IPS-20b (cell line): ENCODE data around the gene EEFSEC.

ENCODE experiments used
- H3K27ac ChIP-seq: one replicate; pipeline ENCODE4 v1.5.1; 2013; ENCODE audit warnings: low read length
- H3K27me3 ChIP-seq: 2 replicates; pipeline ENCODE4 v1.6.1; 2013; ENCODE audit warnings: mild to moderate bottlenecking, low read length, inconsistent platforms; ENCODE audit not compliant: insufficient read depth
- H3K36me3 ChIP-seq: 2 replicates; pipeline ENCODE4 v1.6.1; 2013; ENCODE audit warnings: low read depth, mild to moderate bottlenecking, inconsistent platforms, low read length, moderate library complexity; ENCODE audit not compliant: insufficient read depth
- H3K4me1 ChIP-seq: 2 replicates; pipeline ENCODE4 v1.6.1; 2013; ENCODE audit warnings: mild to moderate bottlenecking, control low read depth, inconsistent platforms, low read length, moderate library complexity; ENCODE audit not compliant: insufficient read depth
- H3K4me3 ChIP-seq: 2 replicates; pipeline ENCODE4 v1.5.1; 2013; ENCODE audit warnings: mild to moderate bottlenecking, low read length, inconsistent platforms
- H3K9ac ChIP-seq: 2 replicates; pipeline ENCODE4 v1.6.1; 2013; ENCODE audit warnings: low read depth, mild to moderate bottlenecking, inconsistent platforms, low read length, moderate library complexity
- H3K9me3 ChIP-seq: 2 replicates; pipeline ENCODE4 v1.6.1; 2013; ENCODE audit warnings: mild to moderate bottlenecking, low read depth, low read length, inconsistent platforms; ENCODE audit not compliant: insufficient read depth

The EEFSEC gene

DNA sequence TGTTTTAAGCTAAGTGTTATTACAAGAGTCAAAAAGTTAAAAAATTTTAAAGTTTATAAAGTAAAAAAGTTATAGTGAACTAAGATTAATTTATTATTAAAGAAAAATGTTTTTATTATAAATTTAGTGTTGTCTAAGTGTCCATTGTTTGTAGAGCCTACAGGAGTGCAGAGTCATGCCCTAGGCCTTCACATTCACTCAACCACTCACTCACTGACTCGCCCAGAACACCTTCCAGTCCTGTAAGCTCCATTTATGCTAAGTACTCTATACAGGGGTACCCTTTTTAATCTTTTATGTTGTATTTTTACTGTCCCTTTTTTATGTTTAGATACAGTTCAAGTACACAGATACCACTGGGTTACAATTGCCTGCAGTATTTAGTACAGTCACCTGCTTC is 37.2 kb downstream of the EEFSEC start:
- Histone ChIP-seq H3K36me3 (no peaks in the 10 kb centered on the region), H3K9ac (no peak overlapping the region), H3K9me3 (no peaks in the 10 kb centered on the region), H3K27me3 (no peaks in the 10 kb centered on the region), H3K4me1 (peaks cover 13% of the 10 kb centered on the region; the same call in 1 of the 2 replicates), H3K4me3 (no peak overlapping the region), H3K27ac (no peak overlapping the region)

DNA sequence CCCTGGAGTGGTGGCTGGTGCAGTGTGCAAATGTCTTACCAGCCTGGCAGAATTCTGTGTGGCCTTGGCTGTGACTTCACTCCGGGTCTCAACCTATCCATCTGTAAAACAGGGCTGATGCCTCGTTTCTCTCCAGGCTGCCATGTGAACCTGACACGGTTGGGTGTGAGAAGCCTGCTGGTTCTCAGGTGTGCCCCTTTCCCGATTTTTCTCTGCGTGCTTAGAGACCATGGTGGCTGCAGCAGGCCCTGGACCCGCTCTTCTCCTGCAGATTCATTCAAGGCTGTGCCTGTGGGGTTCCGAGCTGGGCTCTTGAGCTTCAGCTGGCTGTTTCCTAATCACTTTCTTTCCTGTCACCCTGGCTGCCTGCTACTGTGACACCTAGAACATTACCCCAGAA is 38.9 kb downstream of the EEFSEC start:
- no peak overlapping the region for H3K9ac ChIP-seq
- no peaks in the 10 kb centered on the region for H3K9me3 ChIP-seq
- H3K27ac ChIP-seq = no peak overlapping the region
- no peaks in the 10 kb centered on the region for H3K27me3 ChIP-seq
- H3K36me3 ChIP-seq = no peaks in the 10 kb centered on the region
- H3K4me3 ChIP-seq = no peak overlapping the region
- H3K4me1 ChIP-seq = peaks cover 18% of the 10 kb centered on the region; the same call in 1 of the 2 replicates

DNA sequence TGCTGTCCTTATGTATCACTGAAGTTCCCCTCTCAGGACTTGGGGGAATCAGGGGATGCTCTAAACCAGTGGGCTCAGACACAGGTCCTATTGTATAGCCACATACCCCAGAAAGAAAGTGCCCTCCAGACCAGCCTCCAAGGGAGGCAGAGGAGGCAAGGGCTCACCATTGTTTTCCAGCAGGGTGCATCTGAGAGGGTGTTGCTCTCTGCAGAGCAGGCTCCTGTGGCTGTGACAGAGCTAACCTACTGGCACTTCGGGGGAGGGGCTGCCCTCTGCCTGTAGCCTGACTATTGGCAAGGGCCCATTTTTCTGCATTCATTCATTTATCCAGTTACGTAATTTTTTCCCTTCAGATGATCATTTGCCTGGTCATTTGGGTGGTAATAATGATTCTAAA is 39.9 kb downstream of the EEFSEC start:
- Histone ChIP-seq H3K27me3 (no peaks in the 10 kb centered on the region), H3K4me1 (peaks cover 18% of the 10 kb centered on the region; the same call in 1 of the 2 replicates), H3K36me3 (no peaks in the 10 kb centered on the region), H3K9me3 (no peaks in the 10 kb centered on the region), H3K4me3 (no peak overlapping the region), H3K9ac (no peak overlapping the region), H3K27ac (no peak overlapping the region)

DNA sequence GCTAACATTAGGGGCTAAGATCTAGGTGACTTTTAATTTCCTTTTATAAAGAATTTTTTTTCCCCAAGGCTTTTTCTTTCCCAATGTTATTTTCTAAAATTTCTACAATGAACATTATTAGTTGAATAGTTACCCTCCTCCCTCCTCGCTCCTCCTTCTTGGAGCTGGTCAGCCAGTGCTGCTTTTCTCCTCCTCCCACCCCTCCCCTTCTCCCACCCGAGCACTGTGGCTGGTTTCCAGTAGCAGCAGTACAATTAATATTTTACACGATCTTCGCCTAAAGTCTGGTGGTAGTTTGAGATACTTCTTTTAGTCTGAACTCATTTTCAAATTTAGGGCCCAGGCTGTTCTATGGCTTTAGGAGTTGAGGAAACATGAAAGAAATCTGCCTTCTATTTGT is 41.6 kb downstream of the EEFSEC start:
- Histone ChIP-seq H3K36me3 (no peaks in the 10 kb centered on the region), H3K9ac (no peak overlapping the region), H3K27ac (no peak overlapping the region), H3K27me3 (no peaks in the 10 kb centered on the region), H3K4me1 (peaks cover 22% of the 10 kb centered on the region; the same call in 1 of the 2 replicates), H3K9me3 (no peaks in the 10 kb centered on the region), H3K4me3 (no peak overlapping the region)

DNA sequence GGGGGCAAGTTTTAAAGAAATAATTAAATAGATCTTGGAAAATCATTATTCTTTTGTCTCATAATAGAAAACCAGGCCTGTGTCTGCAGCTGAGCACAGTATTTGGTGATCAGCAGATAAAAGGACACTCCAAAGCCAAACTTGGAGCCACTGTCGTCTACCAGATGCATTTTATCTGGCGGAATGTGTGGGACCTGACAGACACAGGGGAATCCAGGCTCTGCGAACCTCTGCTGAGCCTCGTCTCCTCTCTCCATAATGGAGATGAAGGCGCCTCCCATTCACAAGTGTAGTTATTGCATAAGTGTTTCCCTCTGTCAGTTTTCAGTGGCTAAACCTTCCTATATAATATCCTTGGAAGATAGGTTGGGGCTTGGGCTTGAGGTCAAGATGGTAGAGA is 42.1 kb downstream of the EEFSEC start:
- Histone ChIP-seq H3K9me3 (no peaks in the 10 kb centered on the region), H3K27me3 (no peaks in the 10 kb centered on the region), H3K36me3 (no peaks in the 10 kb centered on the region), H3K4me3 (no peak overlapping the region), H3K4me1 (peaks cover 22% of the 10 kb centered on the region; the same call in 1 of the 2 replicates), H3K27ac (no peak overlapping the region), H3K9ac (no peak overlapping the region)

DNA sequence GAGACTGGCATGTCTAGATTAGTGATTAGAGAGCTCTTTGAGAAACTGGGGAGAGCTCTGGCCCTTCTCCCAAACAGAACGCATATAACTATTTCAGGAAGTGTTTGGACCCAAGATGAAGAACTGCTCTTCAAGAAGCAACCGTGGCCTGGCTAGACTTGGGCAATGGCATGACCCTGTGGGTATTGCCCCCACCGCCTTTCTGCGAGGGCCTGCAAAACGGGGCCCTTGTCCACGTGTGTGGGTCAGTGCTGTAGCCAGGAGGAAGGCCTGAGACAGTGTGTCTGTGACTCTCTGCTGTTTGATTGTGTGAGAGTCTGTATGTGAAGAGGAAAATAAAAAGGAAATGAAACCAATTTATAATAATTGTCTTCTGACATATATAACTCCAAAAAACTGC is 42.5 kb downstream of the EEFSEC start:
- Histone ChIP-seq H3K27me3 (no peaks in the 10 kb centered on the region), H3K9me3 (no peaks in the 10 kb centered on the region), H3K9ac (no peak overlapping the region), H3K36me3 (no peaks in the 10 kb centered on the region), H3K4me1 (peaks cover 22% of the 10 kb centered on the region; the same call in 1 of the 2 replicates), H3K4me3 (no peak overlapping the region), H3K27ac (no peak overlapping the region)

DNA sequence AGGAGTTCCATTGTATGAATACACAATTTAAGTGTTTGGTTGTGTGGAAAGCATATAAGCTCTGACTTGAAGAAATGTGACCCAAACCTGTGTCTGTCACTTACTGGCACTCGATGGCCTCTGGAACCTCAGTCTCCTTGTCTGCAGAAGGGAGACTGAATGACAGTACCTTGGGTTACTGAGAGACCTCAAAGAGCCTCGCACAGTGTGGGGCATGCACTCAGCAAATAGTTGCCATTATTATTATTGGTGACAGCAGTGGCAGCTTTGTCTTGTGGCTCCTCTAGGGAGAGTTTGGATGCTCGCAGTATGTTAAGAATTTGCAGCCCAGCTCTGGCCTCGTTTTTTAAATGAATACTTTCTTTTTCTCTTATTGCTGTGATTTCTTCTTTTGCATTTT is 43.4 kb downstream of the EEFSEC start:
- Histone ChIP-seq H3K4me1 (peaks cover 22% of the 10 kb centered on the region; the same call in 1 of the 2 replicates), H3K9me3 (no peaks in the 10 kb centered on the region), H3K4me3 (no peak overlapping the region), H3K27ac (no peak overlapping the region), H3K9ac (no peak overlapping the region), H3K36me3 (no peaks in the 10 kb centered on the region), H3K27me3 (no peaks in the 10 kb centered on the region)

DNA sequence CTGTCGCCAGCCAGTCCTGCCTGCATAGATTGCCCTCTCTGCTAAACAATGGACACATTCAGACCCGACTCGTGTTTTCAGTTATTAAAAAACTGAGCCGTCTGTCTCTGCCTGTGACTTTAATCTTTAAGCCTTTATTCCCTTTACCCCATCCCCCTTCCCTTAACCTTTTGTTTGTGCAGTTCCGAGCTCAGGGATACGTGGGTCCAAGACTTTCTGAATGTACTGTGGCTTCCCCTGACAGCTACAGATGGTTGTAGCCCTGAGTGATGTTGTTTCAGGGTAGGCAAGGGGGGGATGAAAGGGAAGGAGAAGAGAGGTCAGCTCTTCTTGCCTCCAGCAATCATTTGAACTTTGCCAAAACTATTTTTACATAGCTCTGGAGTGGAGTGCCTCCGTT is 44.6 kb downstream of the EEFSEC start:
- no peak overlapping the region for H3K4me3 ChIP-seq
- no peaks in the 10 kb centered on the region for H3K36me3 ChIP-seq
- no peak overlapping the region for H3K27ac ChIP-seq
- no peaks in the 10 kb centered on the region for H3K9me3 ChIP-seq
- no peak overlapping the region for H3K9ac ChIP-seq
- no peaks in the 10 kb centered on the region for H3K27me3 ChIP-seq
- H3K4me1 ChIP-seq = peaks cover 22% of the 10 kb centered on the region; the same call in 1 of the 2 replicates

DNA sequence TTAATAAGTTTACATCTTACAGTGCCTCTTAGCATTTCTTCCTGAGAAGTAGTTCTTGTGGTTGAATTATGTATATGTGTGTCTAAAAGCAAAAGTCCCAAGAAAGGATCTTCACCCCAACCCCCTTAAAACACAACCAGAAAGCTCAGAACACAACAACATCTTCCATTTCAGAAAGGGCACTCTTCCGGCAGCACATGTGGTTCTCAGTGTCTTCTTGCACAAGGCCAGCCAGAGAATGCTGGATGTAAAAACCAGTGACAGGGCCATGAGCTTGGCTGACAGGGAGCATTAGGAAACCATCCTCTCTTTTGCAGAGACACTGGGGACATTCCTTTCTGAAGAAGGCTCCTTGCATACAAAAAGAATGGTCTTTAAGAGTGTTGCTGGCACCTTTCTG is 45.0 kb downstream of the EEFSEC start:
- no peaks in the 10 kb centered on the region for H3K9me3 ChIP-seq
- no peak overlapping the region for H3K27ac ChIP-seq
- H3K36me3 ChIP-seq = no peaks in the 10 kb centered on the region
- H3K4me3 ChIP-seq = no peak overlapping the region
- no peaks in the 10 kb centered on the region for H3K27me3 ChIP-seq
- no peak overlapping the region for H3K9ac ChIP-seq
- peaks cover 19% of the 10 kb centered on the region; the same call in 1 of the 2 replicates for H3K4me1 ChIP-seq

DNA sequence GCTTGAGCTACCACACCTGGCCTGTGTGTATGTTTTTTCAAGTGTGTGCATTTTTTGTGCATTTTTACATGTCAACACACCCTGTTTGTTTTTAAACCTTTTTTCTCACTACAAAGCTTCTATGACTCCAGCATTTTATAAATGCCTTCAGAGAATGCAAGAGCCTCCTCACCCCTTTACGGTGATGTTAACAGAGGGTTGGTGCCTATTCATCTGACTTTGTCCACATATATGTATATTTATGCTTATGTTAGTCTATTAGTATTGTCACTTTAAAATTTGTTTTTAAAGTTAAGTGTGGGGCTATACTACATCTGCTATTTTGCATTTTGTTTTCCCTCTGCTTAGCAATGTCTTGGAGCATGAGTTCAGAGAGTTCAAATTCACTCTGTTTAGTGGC is 45.8 kb downstream of the EEFSEC start:
- no peak overlapping the region for H3K27ac ChIP-seq
- no peaks in the 10 kb centered on the region for H3K27me3 ChIP-seq
- no peaks in the 10 kb centered on the region for H3K36me3 ChIP-seq
- H3K9me3 ChIP-seq = no peaks in the 10 kb centered on the region
- H3K4me3 ChIP-seq = no peak overlapping the region
- H3K9ac ChIP-seq = no peak overlapping the region
- peaks cover 11% of the 10 kb centered on the region; the same call in 1 of the 2 replicates for H3K4me1 ChIP-seq

DNA sequence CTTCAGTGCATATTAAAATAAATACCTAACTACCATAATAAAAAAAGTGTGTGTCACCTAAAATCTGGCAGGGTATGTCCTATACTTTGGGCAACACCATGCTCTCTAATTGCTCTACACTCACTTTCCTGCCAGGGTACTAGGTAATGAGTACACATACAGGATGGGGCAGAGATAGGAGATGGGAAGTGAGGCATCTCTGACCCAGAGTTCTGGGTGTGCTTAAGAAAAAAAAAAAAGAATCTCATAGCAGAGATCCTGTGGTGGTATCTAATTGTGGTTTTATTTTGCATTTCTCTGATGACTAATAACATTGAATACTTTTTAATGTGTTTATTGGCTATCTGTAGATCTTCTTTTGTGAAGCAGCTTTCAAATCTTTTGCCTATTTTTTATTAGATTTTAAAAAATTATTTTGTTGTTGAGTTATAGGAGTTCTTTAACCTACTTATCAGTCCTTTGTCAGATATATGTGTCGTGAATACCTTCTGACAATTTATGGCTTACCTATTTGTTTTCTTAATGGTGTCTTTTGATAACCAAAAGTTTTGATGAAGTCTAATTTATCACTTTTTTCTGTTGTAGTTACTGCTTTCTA is 48.0 kb downstream of the EEFSEC start:
- Histone ChIP-seq H3K27ac (no peak overlapping the region), H3K4me3 (no peak overlapping the region), H3K9me3 (no peaks in the 10 kb centered on the region), H3K9ac (no peak overlapping the region), H3K27me3 (no peaks in the 10 kb centered on the region), H3K4me1 (peaks cover 17% of the 10 kb centered on the region), H3K36me3 (no peaks in the 10 kb centered on the region)

DNA sequence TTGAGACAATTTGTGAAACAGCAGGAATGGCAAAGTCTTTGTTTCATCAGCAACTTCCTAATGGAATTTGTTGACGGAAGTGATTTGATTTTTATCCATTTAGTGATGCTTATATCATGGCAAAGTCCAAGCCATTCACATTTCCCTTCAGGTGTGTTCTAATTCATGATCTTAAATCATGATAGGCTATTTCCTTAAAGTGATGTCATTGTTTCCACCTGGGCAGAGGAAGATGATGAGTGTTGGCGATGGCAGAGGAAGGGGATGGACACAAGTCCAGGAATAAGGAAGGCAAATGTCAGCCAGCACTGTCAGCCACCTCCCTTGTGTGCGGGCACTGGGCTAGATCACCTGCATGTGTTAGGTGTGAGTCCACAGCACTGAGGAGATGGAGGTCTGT is 49.9 kb downstream of the EEFSEC start:
- Histone ChIP-seq H3K27me3 (no peaks in the 10 kb centered on the region), H3K27ac (no peak overlapping the region), H3K4me1 (peaks cover 11% of the 10 kb centered on the region), H3K9ac (no peak overlapping the region), H3K36me3 (no peaks in the 10 kb centered on the region), H3K4me3 (no peak overlapping the region), H3K9me3 (no peaks in the 10 kb centered on the region)
